A673 (cell line): ENCODE results near the gene MAP3K3. TPM values are rescaled to one million over a fixed set of nuclear protein-coding genes. Genes with fewer than 3 reads are reported as not detected.

Source experiments
- BruUV-seq: library from RNA; stranded (reverse); fragments of 400-500 nt; replicated peaks from 2 replicates; lab custom pipeline; 2021; lab: Mats Ljungman, UMichigan
- CTCF ChIA-PET: fragments of 300-600 bp; sonication (Branson Sonifier 250); formaldehyde crosslinking; loops from one replicate; lab custom pipeline; 2022; ENCODE audit warnings: antibody characterized with exemption; lab: Charles Lee
- POLR2A ChIA-PET: fragments of 300-600 bp; sonication (Branson Sonifier 250); formaldehyde crosslinking; loops from one replicate; lab custom pipeline; 2022; ENCODE audit warnings: antibody characterized with exemption; ENCODE audit not compliant: low non-redundant PET; lab: Charles Lee
- DNase-seq: peaks from one replicate; pipeline ENCODE4 v3.0.0-alpha.2; 2015; ENCODE audit warnings: low spot score
- H3K27ac ChIP-seq: fragments of 200-600 bp; sonication (generic); 2 replicates; pipeline ENCODE4 v1.5.1; 2016; ENCODE audit warnings: mixed run types, low read depth, mild to moderate bottlenecking, mixed read lengths, antibody characterized with exemption, low read length; ENCODE audit not compliant: poor library complexity, severe bottlenecking
- H3K27me3 ChIP-seq: fragments of 200-600 bp; sonication (generic); replicated peaks from 2 replicates; pipeline ENCODE4 v1.6.1; 2017; ENCODE audit warnings: mixed run types, low read depth, mild to moderate bottlenecking, mixed read lengths, antibody characterized with exemption, low read length; ENCODE audit not compliant: insufficient read depth, poor library complexity
- H3K36me3 ChIP-seq: fragments of 200-600 bp; sonication (generic); 2 replicates; pipeline ENCODE4 v1.6.1; 2016; ENCODE audit warnings: mixed run types, mild to moderate bottlenecking, mixed read lengths, antibody characterized with exemption, low read length; ENCODE audit not compliant: insufficient read depth, poor library complexity, severe bottlenecking
- H3K4me1 ChIP-seq: fragments of 200-600 bp; sonication (generic); 2 replicates; pipeline ENCODE4 v1.6.1; 2017; ENCODE audit warnings: mixed run types, mild to moderate bottlenecking, mixed read lengths, antibody characterized with exemption, low read length; ENCODE audit not compliant: insufficient read depth, poor library complexity, severe bottlenecking
- H3K4me3 ChIP-seq: fragments of 200-600 bp; sonication (generic); 2 replicates; pipeline ENCODE4 v1.5.1; 2016; ENCODE audit warnings: low read depth, mixed run types, mild to moderate bottlenecking, mixed read lengths, low read length; ENCODE audit not compliant: poor library complexity, severe bottlenecking
- H3K9me3 ChIP-seq: fragments of 200-600 bp; sonication (generic); 2 replicates; pipeline ENCODE4 v1.6.1; 2016; ENCODE audit warnings: mixed run types, low read depth, mild to moderate bottlenecking, mixed read lengths, antibody characterized with exemption, low read length; ENCODE audit not compliant: poor library complexity, severe bottlenecking
- EZH2 ChIP-seq: fragments of 200-600 bp; sonication (generic); IDR thresholded peaks from 2 replicates; pipeline ENCODE4 v1.6.1; 2017; ENCODE audit warnings: borderline replicate concordance, low read depth, mild to moderate bottlenecking, mixed read lengths, antibody characterized with exemption, low read length; ENCODE audit not compliant: poor library complexity, severe bottlenecking
- intact Hi-C: fragments of 100-400 bp; cut with micrococcal nuclease; formaldehyde crosslinking; loops from one replicate; pipeline ENCODE4 v1.10.0; 2022; ENCODE audit not compliant: unreplicated experiment
- total RNA-seq: library from RNA; stranded (reverse); gene quantifications from 2 replicates; pipeline ENCODE4 v1.2.3, GENCODE V29; 2021
- TF ChIP-seq, protein P1 (sequence below): fragments of 300-800, 200-600 bp; sonication (generic); conservative IDR thresholded peaks from 2 replicates; pipeline ENCODE4 v1.5.1; 2017; ENCODE audit warnings: low read depth, mild to moderate bottlenecking, antibody characterized with exemption, low read length, moderate library complexity, mixed read lengths

The MAP3K3 gene
- total RNA-seq, 1 experiment from 2014 or later: 25.9 TPM

DNA sequence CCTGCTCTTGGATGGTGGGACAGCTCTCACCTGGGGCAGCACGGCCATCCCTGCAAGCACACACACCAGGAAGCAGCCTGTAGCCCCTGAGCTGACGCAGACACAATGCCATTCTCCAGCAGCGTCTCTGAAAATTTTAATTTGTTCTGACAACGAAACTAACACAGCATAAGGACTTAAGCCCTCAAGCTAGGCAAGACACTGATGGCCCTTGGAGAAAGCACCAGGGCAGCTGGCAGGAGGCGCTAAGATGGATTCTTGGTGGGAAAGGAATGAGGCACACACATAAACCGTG is 80.5 kb downstream of the MAP3K3 start:
- intact Hi-C loops: no loop called here
- no peak overlapping the region for H3K4me3 ChIP-seq
- H3K4me1 ChIP-seq: peaks cover 33% of the 10 kb centered on the region
- ChIA-PET CTCF (no interaction called here), POLR2A (interaction anchor here (0.6 kb wide), 2 partner anchors 11 to 36 kb away, joined by 3 read pairs; no protein-coding TSS in a partner anchor)
- no TSS peak for BruUV-seq
- peaks cover 8% of the 10 kb centered on the region for H3K36me3 ChIP-seq
- H3K9me3 ChIP-seq: no peaks in the 10 kb centered on the region
- DNase-seq: no peak
- TF ChIP-seq, protein P1, sequence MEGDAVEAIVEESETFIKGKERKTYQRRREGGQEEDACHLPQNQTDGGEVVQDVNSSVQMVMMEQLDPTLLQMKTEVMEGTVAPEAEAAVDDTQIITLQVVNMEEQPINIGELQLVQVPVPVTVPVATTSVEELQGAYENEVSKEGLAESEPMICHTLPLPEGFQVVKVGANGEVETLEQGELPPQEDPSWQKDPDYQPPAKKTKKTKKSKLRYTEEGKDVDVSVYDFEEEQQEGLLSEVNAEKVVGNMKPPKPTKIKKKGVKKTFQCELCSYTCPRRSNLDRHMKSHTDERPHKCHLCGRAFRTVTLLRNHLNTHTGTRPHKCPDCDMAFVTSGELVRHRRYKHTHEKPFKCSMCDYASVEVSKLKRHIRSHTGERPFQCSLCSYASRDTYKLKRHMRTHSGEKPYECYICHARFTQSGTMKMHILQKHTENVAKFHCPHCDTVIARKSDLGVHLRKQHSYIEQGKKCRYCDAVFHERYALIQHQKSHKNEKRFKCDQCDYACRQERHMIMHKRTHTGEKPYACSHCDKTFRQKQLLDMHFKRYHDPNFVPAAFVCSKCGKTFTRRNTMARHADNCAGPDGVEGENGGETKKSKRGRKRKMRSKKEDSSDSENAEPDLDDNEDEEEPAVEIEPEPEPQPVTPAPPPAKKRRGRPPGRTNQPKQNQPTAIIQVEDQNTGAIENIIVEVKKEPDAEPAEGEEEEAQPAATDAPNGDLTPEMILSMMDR: no peak
- TF ChIP-seq EZH2: no peak
- no peaks in the 10 kb centered on the region for H3K27me3 ChIP-seq
- no peak overlapping the region for H3K27ac ChIP-seq

DNA sequence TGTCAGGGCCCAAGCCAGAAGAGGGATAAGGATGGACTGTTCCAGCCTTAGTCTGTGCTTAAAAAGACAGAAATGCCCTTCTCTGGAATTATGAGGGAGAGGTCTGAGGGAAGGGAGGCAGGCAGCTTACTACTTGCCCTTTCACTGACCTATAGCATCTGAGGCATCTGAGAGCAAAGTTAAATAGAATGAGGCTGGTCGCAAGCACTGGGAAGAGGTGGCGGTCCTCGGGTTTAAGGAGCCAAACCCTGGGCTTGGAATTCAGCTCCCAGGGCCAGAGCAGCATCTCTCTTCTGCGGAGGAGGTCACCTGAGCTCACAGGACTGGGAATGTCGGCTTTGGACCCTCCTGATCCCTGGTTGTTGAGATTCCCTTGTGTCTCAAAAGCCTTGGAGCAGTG is 80.8 kb downstream of the MAP3K3 start:
- H3K36me3 ChIP-seq: peaks cover 8% of the 10 kb centered on the region
- H3K27me3 ChIP-seq: no peaks in the 10 kb centered on the region
- DNase-seq: no peak
- no peak overlapping the region for H3K27ac ChIP-seq
- intact Hi-C loops: no loop called here
- BruUV-seq: no TSS peak
- ChIA-PET POLR2A (interaction anchor here (0.6 kb wide), 1 partner anchor 37 kb away, joined by 3 read pairs; no protein-coding TSS in a partner anchor), CTCF (no interaction called here)
- no peak overlapping the region for H3K4me3 ChIP-seq
- TF ChIP-seq, protein P1: no peak
- TF ChIP-seq EZH2: no peak
- no peaks in the 10 kb centered on the region for H3K9me3 ChIP-seq
- H3K4me1 ChIP-seq: peaks cover 30% of the 10 kb centered on the region

DNA sequence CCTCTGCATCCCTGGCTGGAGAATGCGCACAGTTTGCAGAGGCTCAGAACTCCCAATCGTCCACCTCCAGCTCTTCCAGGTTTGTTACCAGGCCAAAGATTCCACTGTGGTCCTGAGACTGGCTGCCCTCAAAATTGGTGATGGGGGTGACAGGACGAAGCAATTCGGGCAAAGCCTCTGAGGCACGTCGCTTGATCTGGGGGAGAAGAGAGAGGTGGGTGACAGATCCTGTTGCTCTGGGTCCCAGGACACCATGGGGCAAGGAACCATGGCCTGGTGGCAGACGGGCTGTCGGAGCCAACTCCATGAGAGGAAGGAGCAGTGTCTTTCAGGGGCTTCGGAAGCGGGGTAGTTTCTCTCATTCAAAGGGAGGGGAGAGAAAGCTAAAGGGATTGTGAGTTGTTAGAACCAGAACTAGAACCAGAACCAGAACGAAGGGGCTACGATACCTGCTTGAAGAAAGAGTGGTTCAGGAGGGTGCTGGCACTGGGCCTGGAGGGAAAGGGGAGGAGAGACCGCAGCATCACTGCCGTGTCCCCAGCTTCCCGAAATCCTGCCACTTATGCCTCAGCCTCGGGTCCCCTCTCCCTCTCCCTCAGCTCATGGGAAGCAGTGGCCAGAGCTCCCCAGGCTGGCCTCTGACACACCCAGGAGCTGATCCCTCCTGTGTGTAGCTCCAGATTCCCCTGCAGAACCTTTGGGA is 81.5 kb downstream of the MAP3K3 start:
- TF ChIP-seq, protein P1: no peak
- TF ChIP-seq EZH2: no peak
- peaks cover 8% of the 10 kb centered on the region for H3K36me3 ChIP-seq
- no peak for DNase-seq

More for the DNA sequence above, 81.5 kb downstream of the MAP3K3 start:
- no peaks in the 10 kb centered on the region for H3K27me3 ChIP-seq
- POLR2A ChIA-PET: no interaction called here
- intact Hi-C loops: no loop called here
- H3K4me3 ChIP-seq: no peak overlapping the region
- BruUV-seq: no TSS peak
- H3K27ac ChIP-seq: peak overlapping the region; percentile 2
- H3K9me3 ChIP-seq: no peaks in the 10 kb centered on the region
- CTCF ChIA-PET: interaction anchor here (0.5 kb wide), 1 partner anchor 364 kb away, joined by 3 read pairs; no protein-coding TSS in a partner anchor
- peaks cover 24% of the 10 kb centered on the region for H3K4me1 ChIP-seq
